Thyroid gland (tissue), 4 donors: Measurements from ENCODE around the gene RPLP1.

ENCODE experiments used
- CTCF ChIP-seq, 6 experiments: fragments of 200-600 bp in 3 of 6; fragments of 450-650 bp in 3 of 6; sonication (generic) in 3 of 6; IDR thresholded peaks; one replicate each; pipeline ENCODE4 v1.5.1; 2016 to 2019; ENCODE audit warnings: antibody characterized with exemption in 6 of 6, mild to moderate bottlenecking in 2 of 6, inconsistent platforms in 1 of 6, moderate library complexity in 1 of 6
- POLR2A ChIP-seq, 2 donors: fragments of 450-650 bp; IDR thresholded peaks; one replicate each; pipeline ENCODE4 v1.6.1; 2017; ENCODE audit warnings: antibody characterized with exemption in 2 of 2, mild to moderate bottlenecking in 2 of 2, moderate library complexity in 1 of 2

- TF ChIP-seq POLR2A (IDR thresholded peaks at IDR 0.05) (no peak), CTCF (IDR thresholded peaks at IDR 0.05) (no peak)
Observed at GRCh38 chr15:69439623-69440022, 13.0 kb upstream of the RPLP1 start.
